RWPE2 (cell line): ENCODE measurements around the gene AUH.

Source experiments
- ATAC-seq: fragments of 200-7000 bp; cut with Tn5 transposase; 3 replicates; pipeline ENCODE4 v1.9.1; 2021; ENCODE audit warnings: low read depth
- DNase-seq: peaks from one replicate; pipeline ENCODE4 v3.0.0-alpha.2; 2020; ENCODE audit warnings: low spot score
- H3K27ac ChIP-seq: fragments of 450-650 bp; 2 replicates; pipeline ENCODE4 v1.5.1; 2017; ENCODE audit warnings: mild to moderate bottlenecking; ENCODE audit not compliant: poor library complexity, severe bottlenecking
- H3K27me3 ChIP-seq: fragments of 250-450 bp; sonication (Bioruptor Pico); 2 replicates; pipeline ENCODE4 v1.5.1; 2021; ENCODE audit warnings: mild to moderate bottlenecking, moderate library complexity; ENCODE audit not compliant: insufficient read depth, poor library complexity, severe bottlenecking
- H3K36me3 ChIP-seq: fragments of 250-450 bp; sonication (Bioruptor Pico); 2 replicates; pipeline ENCODE4 v1.5.1; 2020; ENCODE audit warnings: low read depth, mild to moderate bottlenecking, moderate library complexity
- H3K4me1 ChIP-seq: fragments of 250-450 bp; sonication (Bioruptor Pico); 2 replicates; pipeline ENCODE4 v1.5.1; 2021; ENCODE audit warnings: mild to moderate bottlenecking, moderate library complexity; ENCODE audit not compliant: insufficient read depth, poor library complexity, severe bottlenecking
- H3K4me3 ChIP-seq: fragments of 250-450 bp; sonication (Bioruptor Pico); 2 replicates; pipeline ENCODE4 v1.5.1; 2021; ENCODE audit warnings: mild to moderate bottlenecking, moderate library complexity; ENCODE audit not compliant: severe bottlenecking
- H3K9me3 ChIP-seq: fragments of 250-450 bp; sonication (Bioruptor Pico); 2 replicates; pipeline ENCODE4 v1.5.1; 2021; ENCODE audit warnings: mild to moderate bottlenecking, moderate library complexity; ENCODE audit not compliant: severe bottlenecking
- CTCF ChIP-seq: fragments of 450-650 bp; IDR thresholded peaks from one replicate; pipeline ENCODE4 v1.5.1; 2017; ENCODE audit warnings: mild to moderate bottlenecking, moderate library complexity; ENCODE audit not compliant: poor library complexity, severe bottlenecking

The AUH gene

GRCh38 chr9:91395553-91396471 is 34.1 kb upstream of the AUH start:
- Histone ChIP-seq H3K27ac (peak overlapping the region; percentile 97), H3K9me3 (no peaks in the 10 kb centered on the region), H3K27me3 (no peaks in the 10 kb centered on the region), H3K4me3 (no peak overlapping the region), H3K4me1 (peaks cover 26% of the 10 kb centered on the region), H3K36me3 (no peaks in the 10 kb centered on the region)
- no peak for TF ChIP-seq CTCF
- no peak for DNase-seq
- ATAC-seq: peak; percentile 82

GRCh38 chr9:91395106-91395552 is 33.4 kb upstream of the AUH start:
- H3K4me3 ChIP-seq: no peak overlapping the region

GRCh38 chr9:91393826-91394225 is 32.1 kb upstream of the AUH start:
- Histone ChIP-seq H3K27ac (no peak overlapping the region), H3K36me3 (no peaks in the 10 kb centered on the region), H3K4me1 (peaks cover 26% of the 10 kb centered on the region), H3K4me3 (no peak overlapping the region), H3K27me3 (no peaks in the 10 kb centered on the region), H3K9me3 (no peaks in the 10 kb centered on the region)
- DNase-seq (no peak), ATAC-seq (no peak)
- no peak for TF ChIP-seq CTCF

More at GRCh38 chr9:91395106-91395552, 33.4 kb upstream of the AUH start:
- DNase-seq: no peak
- peak; percentile 53 for ATAC-seq
- Histone ChIP-seq H3K27me3 (no peaks in the 10 kb centered on the region), H3K9me3 (no peaks in the 10 kb centered on the region), H3K36me3 (no peaks in the 10 kb centered on the region), H3K27ac (peak overlapping the region; percentile 97), H3K4me1 (peaks cover 26% of the 10 kb centered on the region)
- TF ChIP-seq CTCF: no peak

- no peak for TF ChIP-seq CTCF
- ATAC-seq: no peak
- H3K36me3 ChIP-seq: no peaks in the 10 kb centered on the region
- no peak overlapping the region for H3K27ac ChIP-seq
- no peaks in the 10 kb centered on the region for H3K27me3 ChIP-seq
- H3K4me1 ChIP-seq: peaks cover 26% of the 10 kb centered on the region
- no peaks in the 10 kb centered on the region for H3K9me3 ChIP-seq
- no peak for DNase-seq
- H3K4me3 ChIP-seq: no peak overlapping the region
Observed at GRCh38 chr9:91392435-91392834, 30.7 kb upstream of the AUH start.

GRCh38 chr9:91391818-91392217 is 30.1 kb upstream of the AUH start:
- TF ChIP-seq CTCF: no peak
- H3K9me3 ChIP-seq: no peaks in the 10 kb centered on the region

More at GRCh38 chr9:91391818-91392217, 30.1 kb upstream of the AUH start:
- ATAC-seq: no peak
- no peak for DNase-seq
- Histone ChIP-seq H3K27me3 (no peaks in the 10 kb centered on the region), H3K4me3 (no peak overlapping the region), H3K4me1 (peaks cover 26% of the 10 kb centered on the region), H3K36me3 (no peaks in the 10 kb centered on the region), H3K27ac (peak overlapping the region; percentile 9)
